GM12878 (cell line): ENCODE data around the gene LSAMP. TPM values are rescaled to one million over a fixed set of nuclear protein-coding genes. Genes with fewer than 3 reads are reported as not detected.

Experiments used
- ATF2 ChIP-seq: IDR thresholded peaks from 2 replicates; pipeline ENCODE4 v1.6.1; 2012; ENCODE audit warnings: low read length, inconsistent platforms
- ATF3 ChIP-seq: IDR thresholded peaks from 2 replicates; pipeline ENCODE4 v1.6.1; 2011; ENCODE audit warnings: low read depth, mild to moderate bottlenecking, low read length, moderate library complexity, borderline replicate concordance; ENCODE audit errors: extremely low read depth
- CBX5 ChIP-seq: sonication (generic); IDR thresholded peaks from 2 replicates; pipeline ENCODE4 v1.6.1; 2016; ENCODE audit warnings: low read depth, moderate library complexity, mild to moderate bottlenecking, inconsistent platforms
- CTCF ChIP-seq, 3 experiments: IDR thresholded peaks in 2 of 3; conservative IDR thresholded peaks in 1 of 3; 2 replicates each; pipeline ENCODE4 v1.5.1; 2011; ENCODE audit warnings: low read depth in 3 of 3, low read length in 3 of 3, mild to moderate bottlenecking in 3 of 3, control low read depth in 2 of 3, moderate library complexity in 2 of 3, inconsistent platforms in 1 of 3, mixed read lengths in 1 of 3; ENCODE audit not compliant: control insufficient read depth in 2 of 3, insufficient read depth in 1 of 3; ENCODE audit errors: extremely low read depth in 1 of 3
- ESRRA ChIP-seq: IDR thresholded peaks from 2 replicates; pipeline ENCODE4 v1.6.1; 2012; ENCODE audit warnings: mild to moderate bottlenecking, low read length, improper control_type of control experiment
- IRF4 ChIP-seq: IDR thresholded peaks from 2 replicates; pipeline ENCODE4 v1.6.1; 2011; ENCODE audit warnings: low read depth, low read length
- KDM1A ChIP-seq: fragments of 200-600 bp; sonication (generic); IDR thresholded peaks from 2 replicates; pipeline ENCODE4 v1.6.1; 2016; ENCODE audit warnings: borderline replicate concordance
- LARP7 ChIP-seq: fragments of 450-650 bp; IDR thresholded peaks from 2 replicates; pipeline ENCODE4 v1.6.1; 2017; ENCODE audit warnings: mild to moderate bottlenecking
- NFIC ChIP-seq: IDR thresholded peaks from 2 replicates; pipeline ENCODE4 v1.6.1; 2012; ENCODE audit warnings: low read depth, mild to moderate bottlenecking, inconsistent platforms, low read length, moderate library complexity
- RCOR1 ChIP-seq: conservative IDR thresholded peaks from 2 replicates; pipeline ENCODE4 v1.6.1; 2012; ENCODE audit warnings: low read depth, low read length, improper control_type of control experiment
- SP1 ChIP-seq: IDR thresholded peaks from one replicate; pipeline ENCODE4 v1.6.1; 2011; ENCODE audit warnings: low read depth, low read length
- SUPT20H ChIP-seq: IDR thresholded peaks from 2 replicates; pipeline ENCODE4 v1.6.1; 2011; ENCODE audit warnings: low read depth, mild to moderate bottlenecking, low read length, moderate library complexity, borderline replicate concordance; ENCODE audit not compliant: control insufficient read depth
- ZNF687 ChIP-seq: fragments of 450-650 bp; IDR thresholded peaks from 2 replicates; pipeline ENCODE4 v1.6.1; 2017; ENCODE audit warnings: mild to moderate bottlenecking, moderate library complexity
- ZZZ3 ChIP-seq: IDR thresholded peaks from 2 replicates; pipeline ENCODE4 v1.6.1; 2011; ENCODE audit warnings: low read depth; ENCODE audit not compliant: control insufficient read depth, insufficient read length
- polyA plus RNA-seq, 11 experiments: library from polyadenylated mRNA; depleted of rRNA in 4 of 11; unstranded in 6 of 11; stranded (reverse) in 5 of 11; fragments of >200 nt; fragmentation: Nextera tagmentation in 4 of 11; fragmentation: Illumina TruSeq in 1 of 11; extraction: Ambion mirVana in 4 of 11; extraction: Trizol in 1 of 11; gene quantifications; 1 replicate in 1 of 11; 2 replicates in 10 of 11; pipeline versions ENCODE4 v1.2.1 to v1.2.3, GENCODE V29; 2011 to 2016; ENCODE audit warnings: inconsistent platforms in 2 of 11, missing spikeins in 2 of 11, low read depth in 1 of 11
- total RNA-seq, 4 experiments: library from RNA; depleted of rRNA in 3 of 4; stranded (reverse); fragments of >200 nt in 3 of 4; fragmentation: Illumina TruSeq in 1 of 4; extraction: Trizol in 1 of 4; gene quantifications; 2 replicates each; pipeline versions ENCODE4 v1.2.1 to v1.2.3, GENCODE V29; 2013 to 2021

The LSAMP gene
- total and polyA plus RNA-seq, 10 of the 15 experiments (the other 5 are each of a cell fraction or from before 2014, with no cell fraction given), result 2.0 to 12.7 (median 6.5) TPM

- no peak for TF ChIP-seq ZNF687
- TF ChIP-seq IRF4, result no peak
- no peak for TF ChIP-seq ATF2
- no peak for TF ChIP-seq CBX5
- no peak for TF ChIP-seq RCOR1
- no peak for TF ChIP-seq ATF3
- TF ChIP-seq ESRRA, result no peak
- TF ChIP-seq ZZZ3, result no peak
- no peak for TF ChIP-seq CTCF (IDR thresholded peaks at IDR 0.05 in 2 of 3, conservative IDR thresholded peaks at IDR 0.05 in 1 of 3; ENCODE audit: control insufficient read depth in 2 of 3, extremely low read depth in 1 of 3, insufficient read depth in 1 of 3, low read depth in 3 of 3, low read length in 3 of 3)
- TF ChIP-seq SUPT20H, result no peak
- TF ChIP-seq SP1, result no peak
- no peak for TF ChIP-seq LARP7
- TF ChIP-seq NFIC, result no peak
- no peak for TF ChIP-seq KDM1A
Observed at GRCh38 chr3:116356056-116356455, 89.2 kb downstream of the LSAMP start (continued).
